Keratinocyte (primary cell): Measurements from ENCODE around the gene GOLGA6L2. TPM values are rescaled to one million over a fixed set of nuclear protein-coding genes. Genes with fewer than 3 reads are reported as not detected.

Source experiments
- DNase-seq: peaks from one replicate; pipeline ENCODE4 v3.0.0-alpha.2; 2011; ENCODE audit warnings: low read depth, missing footprints, low spot score
- FAIRE-seq: peaks from 2 replicates; lab custom pipeline; 2011; peaks lifted over from hg19 to GRCh38; lab: Jason Lieb, UNC
- H2AFZ ChIP-seq: 2 replicates; pipeline ENCODE4 v1.6.0; 2012; ENCODE audit warnings: low read length, control low read depth, inconsistent platforms; ENCODE audit not compliant: control insufficient read depth
- H3K27ac ChIP-seq: 2 replicates; pipeline ENCODE4 v1.5.1; 2011; ENCODE audit warnings: low read length; ENCODE audit not compliant: control insufficient read depth, insufficient read depth
- H3K27me3 ChIP-seq: 3 replicates; pipeline ENCODE4 v1.6.0; 2011; ENCODE audit warnings: low read length; ENCODE audit not compliant: control insufficient read depth, insufficient read depth; ENCODE audit errors: extremely low read depth
- H3K36me3 ChIP-seq, 2 experiments: 2 replicates in 1 of 2; 3 replicates in 1 of 2; pipeline ENCODE4 v1.5.1; 2011; ENCODE audit warnings: low read length in 2 of 2, mild to moderate bottlenecking in 1 of 2; ENCODE audit not compliant: control insufficient read depth in 2 of 2, insufficient read depth in 2 of 2; ENCODE audit errors: extremely low read depth in 1 of 2
- H3K4me1 ChIP-seq: 3 replicates; pipeline ENCODE4 v1.5.1; 2011; ENCODE audit warnings: low read length; ENCODE audit not compliant: control insufficient read depth, insufficient read depth; ENCODE audit errors: extremely low read depth
- H3K4me2 ChIP-seq: 3 replicates; pipeline ENCODE4 v1.6.0; 2011; ENCODE audit warnings: low read depth, low read length; ENCODE audit not compliant: control insufficient read depth, insufficient read depth; ENCODE audit errors: extremely low read depth
- H3K4me3 ChIP-seq, 3 experiments: fragments of 200-600 bp in 1 of 3; sonication (generic) in 1 of 3; 2 replicates in 2 of 3; 3 replicates in 1 of 3; pipeline ENCODE4 v1.5.1; 2011 to 2016; ENCODE audit warnings: low read length in 3 of 3, mild to moderate bottlenecking in 3 of 3, control low read depth in 2 of 3, inconsistent platforms in 1 of 3, low read depth in 1 of 3, mixed read lengths in 1 of 3, mixed run types in 1 of 3, moderate library complexity in 1 of 3; ENCODE audit not compliant: control insufficient read depth in 2 of 3, insufficient read depth in 2 of 3; ENCODE audit errors: extremely low read depth in 1 of 3
- H3K79me2 ChIP-seq: 2 replicates; pipeline ENCODE4 v1.6.0; 2012; ENCODE audit warnings: low read length; ENCODE audit not compliant: control insufficient read depth, insufficient read depth
- H3K9ac ChIP-seq: 3 replicates; pipeline ENCODE4 v1.6.0; 2011; ENCODE audit warnings: low read length; ENCODE audit not compliant: control insufficient read depth, insufficient read depth; ENCODE audit errors: extremely low read depth
- H3K9me1 ChIP-seq: 3 replicates; pipeline ENCODE4 v1.6.0; 2011; ENCODE audit warnings: low read length; ENCODE audit not compliant: control insufficient read depth, insufficient read depth; ENCODE audit errors: extremely low read depth
- H3K9me3 ChIP-seq: 2 replicates; pipeline ENCODE4 v1.5.1; 2012; ENCODE audit warnings: low read depth, low read length; ENCODE audit not compliant: control insufficient read depth
- H4K20me1 ChIP-seq: 3 replicates; pipeline ENCODE4 v1.6.0; 2011; ENCODE audit warnings: low read length; ENCODE audit not compliant: control insufficient read depth, insufficient read depth; ENCODE audit errors: extremely low read depth
- CTCF ChIP-seq, 3 experiments: IDR thresholded peaks in 1 of 3; conservative IDR thresholded peaks in 1 of 3; optimal IDR thresholded peaks in 1 of 3; 2 replicates in 2 of 3; 3 replicates in 1 of 3; pipeline versions ENCODE3 to v1.5.1; 2011; ENCODE audit warnings: low read length in 3 of 3, mild to moderate bottlenecking in 3 of 3, moderate library complexity in 2 of 3, control low read depth in 1 of 3, inconsistent platforms in 1 of 3; ENCODE audit not compliant: insufficient read depth in 2 of 3; ENCODE audit errors: extremely low read depth in 1 of 3
- EZH2 ChIP-seq: IDR thresholded peaks from one replicate; pipeline ENCODE4 v1.6.1; 2012; ENCODE audit warnings: inconsistent platforms, mild to moderate bottlenecking, low read length, moderate library complexity
- dilution Hi-C: fragments of 300-500 bp; cut with MboI; formaldehyde crosslinking; loops from one replicate; pipeline ENCODE4 v1.7.0; 2020; ENCODE audit warnings: low sequenced_read_pairs; ENCODE audit not compliant: extremely low pct_ligation_motif_present
- polyA plus RNA-seq, 5 experiments: library from polyadenylated mRNA; depleted of rRNA in 3 of 5; stranded (reverse) in 3 of 5; stranded (forward) in 1 of 5; unstranded in 1 of 5; fragments of >200 nt; gene quantifications; 1 replicate in 1 of 5; 2 replicates in 3 of 5; 3 replicates in 1 of 5; pipeline versions ENCODE4 v1.2.1 to v1.2.3, GENCODE V29; 2011 to 2012; ENCODE audit warnings: missing spikeins in 2 of 5, low read depth in 1 of 5, low replicate concordance in 1 of 5

GOLGA6L2 gene
- polyA plus RNA-seq, 1 donor (not counting 4 experiments of a cell fraction or from before 2014, with no cell fraction given): not detected

- Histone ChIP-seq H3K27ac (no peak overlapping the region), H3K4me3 (no peak overlapping the region), H4K20me1 (no peaks in the 10 kb centered on the region), H3K36me3 (no peaks in the 10 kb centered on the region), H3K9me1 (no peaks in the 10 kb centered on the region), H2AFZ (no peak overlapping the region), H3K9me3 (no peaks in the 10 kb centered on the region), H3K27me3 (no peaks in the 10 kb centered on the region), H3K4me2 (no peak overlapping the region), H3K9ac (no peak overlapping the region), H3K4me1 (no peaks in the 10 kb centered on the region), H3K79me2 (no peaks in the 10 kb centered on the region)
- DNase-seq (no peak), FAIRE-seq (no peak)
- TF ChIP-seq EZH2 (no peak), CTCF (optimal IDR thresholded peaks at IDR 0.05 in 1 of 3, IDR thresholded peaks at IDR 0.05 in 1 of 3, conservative IDR thresholded peaks at IDR 0.05 in 1 of 3; ENCODE audit: extremely low read depth in 1 of 3, insufficient read depth in 2 of 3, low read length in 3 of 3) (no peak)
- dilution Hi-C loops: no loop called here
These were observed 24.7 kb downstream of the GOLGA6L2 start for GRCh38 chr15:23422099-23422945.

GRCh38 chr15:23420806-23421575 lies 26.1 kb downstream of the GOLGA6L2 start:
- no peaks in the 10 kb centered on the region for H3K9me3 ChIP-seq

More at GRCh38 chr15:23420806-23421575, 26.1 kb downstream of the GOLGA6L2 start:
- DNase-seq (no peak), FAIRE-seq (no peak)
- H3K79me2 ChIP-seq: no peaks in the 10 kb centered on the region
- H3K27me3 ChIP-seq: no peaks in the 10 kb centered on the region
- no peak overlapping the region for H3K4me3 ChIP-seq
- no peak overlapping the region for H3K27ac ChIP-seq
- H3K4me1 ChIP-seq: no peaks in the 10 kb centered on the region
- H4K20me1 ChIP-seq: no peaks in the 10 kb centered on the region
- dilution Hi-C loops: no loop called here
- H3K4me2 ChIP-seq: no peak overlapping the region
- H3K9me1 ChIP-seq: no peaks in the 10 kb centered on the region
- no peak for TF ChIP-seq CTCF (optimal IDR thresholded peaks at IDR 0.05 in 1 of 3, IDR thresholded peaks at IDR 0.05 in 1 of 3, conservative IDR thresholded peaks at IDR 0.05 in 1 of 3; ENCODE audit: extremely low read depth in 1 of 3, insufficient read depth in 2 of 3, low read length in 3 of 3)
- TF ChIP-seq EZH2: no peak
- no peaks in the 10 kb centered on the region for H3K36me3 ChIP-seq
- H3K9ac ChIP-seq: no peak overlapping the region
- no peak overlapping the region for H2AFZ ChIP-seq
